NOMO-1 (cell line): ENCODE results near the gene RLN3.
"Not testable (repeated sequence)": the region's sequence is repeated elsewhere in the genome, so short reads cannot be mapped to it uniquely, and the experiment has no call there.

Experiments
- DNase-seq, 2 experiments: peaks; one replicate each; lab custom pipeline; 2025; ENCODE audit not compliant: unreplicated experiment in 2 of 2; lab: John Stamatoyannopoulos, UW

The RLN3 gene

DNA sequence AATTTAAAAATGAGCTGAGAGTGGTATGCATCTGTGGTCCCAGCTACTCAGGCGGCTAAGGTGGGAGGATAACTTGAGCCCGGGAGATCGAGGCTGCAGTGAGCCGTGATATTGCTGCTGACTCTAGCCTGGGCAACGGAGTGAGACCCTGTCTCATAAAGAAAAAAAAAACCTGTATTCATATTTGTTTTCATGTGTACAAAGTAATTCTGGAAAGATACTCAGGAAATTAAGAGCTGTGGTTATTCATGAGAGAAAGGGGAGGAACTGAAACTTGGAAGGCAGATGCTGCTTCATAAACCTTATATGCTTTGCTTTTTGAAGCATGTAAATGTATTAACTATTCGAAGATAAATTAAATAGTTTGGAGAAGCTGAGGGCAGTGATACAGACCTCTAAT lies 8.8 kb upstream of the RLN3 start:
- DNase-seq, result peak; percentile 14 to 60

- DNase-seq, result not testable (repeated sequence)
Observed at GRCh38 chr19:14019739-14020138, 8.2 kb upstream of the RLN3 start.

DNA sequence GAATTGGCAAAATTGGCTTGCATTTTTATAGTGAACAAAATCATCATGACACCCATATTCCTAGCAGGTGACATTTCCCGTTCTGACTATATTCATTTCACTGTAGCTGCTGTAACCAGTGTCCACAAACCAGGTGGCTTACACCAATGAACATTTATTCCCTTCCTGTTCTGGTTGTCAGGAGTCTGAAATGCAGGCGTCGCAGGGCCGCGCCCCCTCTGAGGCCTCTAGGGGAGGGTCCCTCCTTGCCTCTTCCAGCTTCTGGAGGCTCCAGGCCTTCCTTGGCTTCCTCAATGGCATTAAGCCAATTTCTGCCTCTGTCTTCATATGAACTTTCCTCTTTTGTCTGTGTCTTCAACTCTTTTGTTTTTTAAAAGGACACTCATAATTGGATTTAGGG lies 6.5 kb upstream of the RLN3 start:
- DNase-seq, result no peak

DNA sequence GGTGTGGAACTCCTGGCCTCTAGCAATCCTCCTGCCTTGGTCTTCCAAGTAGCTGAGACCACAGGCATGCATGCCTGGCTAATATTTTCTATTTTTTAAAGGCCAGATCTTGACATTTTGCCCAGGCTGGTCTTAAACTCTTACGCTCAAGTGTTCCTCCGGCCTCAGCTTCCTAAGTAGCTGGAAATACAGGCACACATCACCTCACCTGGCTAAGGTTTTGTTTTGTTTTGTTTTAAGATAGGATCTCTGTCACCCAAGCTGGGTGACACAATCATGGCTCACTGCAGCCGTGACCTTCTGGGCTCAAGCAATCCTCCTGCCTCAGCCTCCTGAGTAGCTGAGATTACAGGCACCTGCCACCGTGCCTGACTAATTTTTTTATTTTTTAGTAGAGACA lies 5.5 kb upstream of the RLN3 start:
- no peak for DNase-seq

GRCh38 chr19:14023404-14024235 lies 4.3 kb upstream of the RLN3 start:
- peak; percentile 61 to 75 for DNase-seq

DNA sequence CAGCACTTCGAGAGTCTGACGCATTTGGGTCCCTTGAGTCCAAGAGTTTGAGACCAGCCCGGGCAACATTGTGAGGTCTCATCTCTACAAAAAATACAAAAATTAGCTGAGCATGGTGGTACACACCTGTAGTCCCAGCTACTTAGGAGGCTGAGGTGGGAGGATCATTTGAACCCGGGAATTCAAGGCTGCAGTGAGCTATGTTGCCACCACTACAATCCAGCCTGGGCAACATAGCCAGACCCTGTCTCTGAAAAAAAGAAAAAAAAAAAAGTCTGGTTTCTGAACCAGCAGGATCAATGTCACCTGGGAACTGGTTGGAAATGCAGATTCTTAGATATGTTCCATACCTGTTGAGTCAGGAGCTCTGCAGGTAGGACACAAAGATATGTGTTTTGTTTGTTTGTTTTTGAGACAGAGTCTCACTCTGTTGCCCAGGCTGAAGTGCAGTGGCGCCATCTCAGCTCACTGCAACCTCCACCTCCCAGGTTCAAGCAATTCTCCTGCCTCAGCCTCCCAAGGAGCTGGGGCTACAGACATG lies 1.2 kb upstream of the RLN3 start:
- DNase-seq, result not testable (repeated sequence)

DNA sequence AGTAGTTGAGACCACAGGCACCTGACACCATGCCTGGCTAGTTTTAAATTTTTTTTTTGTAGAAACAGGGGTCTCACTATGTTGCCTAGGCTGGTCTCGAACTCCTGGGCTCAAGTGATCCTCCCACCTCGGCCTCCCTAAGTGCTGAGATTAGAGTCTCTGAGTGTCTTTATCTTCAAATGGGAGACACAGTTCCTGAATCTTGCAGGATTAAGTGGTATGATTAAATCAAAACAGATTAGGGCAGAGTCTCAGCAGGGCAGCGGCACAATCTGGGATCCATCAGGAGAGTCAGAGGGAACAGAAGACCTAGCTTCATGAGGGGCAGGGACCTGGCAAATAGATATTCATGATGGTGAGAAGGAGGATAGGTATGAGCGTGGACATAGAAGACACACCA lies 953 bp downstream of the RLN3 start:
- no peak for DNase-seq

DNA sequence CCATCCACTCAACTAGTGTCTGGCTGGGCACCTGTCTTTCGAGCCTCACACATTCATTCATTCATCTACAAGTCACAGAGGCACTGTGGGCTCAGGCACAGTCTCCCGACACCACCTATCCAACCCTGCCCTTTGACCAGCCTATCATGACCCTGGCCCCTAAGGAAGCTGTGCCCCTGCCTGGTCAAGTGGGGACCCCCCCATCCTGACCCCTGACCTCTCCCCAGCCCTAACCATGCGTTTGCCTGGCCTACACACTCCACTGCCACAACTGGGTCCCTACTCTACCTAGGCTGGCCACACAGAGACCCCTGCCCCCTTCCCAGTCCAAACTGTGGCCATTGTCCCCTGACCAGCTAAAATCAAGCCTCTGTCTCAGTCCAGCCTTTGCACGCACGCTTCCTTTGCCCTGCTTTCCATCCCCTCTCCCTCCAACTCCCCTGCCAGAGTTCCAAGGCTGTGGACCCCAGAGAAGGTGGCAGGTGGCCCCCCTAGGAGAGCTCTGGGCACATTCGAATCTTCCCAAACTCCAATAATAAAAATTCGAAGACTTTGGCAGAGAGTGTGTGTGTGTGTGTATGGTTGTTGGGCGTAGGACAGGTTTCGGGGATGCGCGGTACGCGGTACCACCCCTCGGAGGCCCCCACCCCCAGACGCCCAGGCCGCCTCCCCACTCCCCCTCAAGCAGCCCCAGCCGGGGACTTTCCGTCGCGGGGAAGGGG lies 3.2 kb downstream of the RLN3 start:
- no peak for DNase-seq

DNA sequence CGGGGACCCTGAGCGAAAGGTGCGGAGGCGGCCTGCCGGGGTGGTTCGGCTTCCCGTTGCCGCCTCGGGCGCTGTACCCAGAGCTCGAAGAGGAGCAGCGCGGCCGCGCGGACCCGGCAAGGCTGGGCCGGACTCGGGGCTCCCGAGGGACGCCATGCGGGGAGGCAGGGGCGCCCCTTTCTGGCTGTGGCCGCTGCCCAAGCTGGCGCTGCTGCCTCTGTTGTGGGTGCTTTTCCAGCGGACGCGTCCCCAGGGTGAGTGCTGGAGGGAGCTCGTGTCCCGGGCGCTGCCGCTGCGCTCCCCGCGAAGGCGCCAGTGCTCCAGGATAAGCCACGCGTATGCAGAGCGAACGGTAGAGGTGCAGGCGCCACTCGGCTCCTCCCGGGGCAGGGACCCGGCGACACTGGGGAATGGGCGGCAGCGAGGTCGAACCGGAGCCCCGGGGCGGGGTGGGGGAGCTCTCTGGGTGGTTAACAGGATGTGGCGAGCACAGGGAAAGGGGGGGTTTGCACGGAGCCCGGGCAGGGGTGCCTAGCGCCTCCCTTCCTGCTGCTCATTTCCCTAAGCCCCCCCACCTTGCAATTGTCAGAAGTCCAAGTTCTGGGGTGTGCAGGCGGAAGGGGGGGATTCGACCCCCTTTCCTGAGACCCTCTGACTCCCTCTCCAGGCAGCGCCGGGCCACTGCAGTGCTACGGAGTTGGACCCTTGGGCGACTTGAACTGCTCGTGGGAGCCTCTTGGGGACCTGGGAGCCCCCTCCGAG lies 4.0 kb downstream of the RLN3 start, which contains the start of gene IL27RA:
IL27RA (plus strand) TSS at position 44 of the 762 bp plus-strand sequence; CDS start at position 155, 111 bp downstream.
- peak; percentile 54 to 74 for DNase-seq

GRCh38 chr19:14033946-14034345 lies 6.0 kb downstream of the RLN3 start:
- DNase-seq, result no peak

GRCh38 chr19:14035159-14035558 lies 7.2 kb downstream of the RLN3 start:
- DNase-seq, result not testable (repeated sequence)

- no peak for DNase-seq
Observed at GRCh38 chr19:14035706-14036105, 7.8 kb downstream of the RLN3 start.

DNA sequence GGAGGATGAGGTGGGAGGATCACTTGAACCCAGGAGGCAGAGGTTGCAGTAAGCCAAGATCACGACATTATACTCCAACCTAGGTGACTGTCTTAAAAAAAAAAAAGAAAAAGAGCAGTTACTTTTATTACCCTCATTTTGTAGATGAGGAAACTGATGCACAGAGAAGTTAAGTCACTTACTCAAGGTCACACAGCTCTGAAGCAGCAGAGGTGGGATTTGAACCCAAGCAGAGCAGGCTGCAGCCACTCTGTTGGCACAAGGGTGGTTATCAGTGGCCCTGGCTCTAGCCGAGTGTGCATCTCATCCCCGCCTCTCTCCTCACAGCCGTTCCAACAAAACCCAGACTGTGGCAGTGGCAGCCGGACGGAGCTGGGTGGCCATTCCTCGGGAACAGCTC lies 11.2 kb downstream of the RLN3 start:
- no peak for DNase-seq

- DNase-seq, result peak in 1 of 2 experiments; percentile 37
Observed at GRCh38 chr19:14042659-14043608, 15.0 kb downstream of the RLN3 start.

DNA sequence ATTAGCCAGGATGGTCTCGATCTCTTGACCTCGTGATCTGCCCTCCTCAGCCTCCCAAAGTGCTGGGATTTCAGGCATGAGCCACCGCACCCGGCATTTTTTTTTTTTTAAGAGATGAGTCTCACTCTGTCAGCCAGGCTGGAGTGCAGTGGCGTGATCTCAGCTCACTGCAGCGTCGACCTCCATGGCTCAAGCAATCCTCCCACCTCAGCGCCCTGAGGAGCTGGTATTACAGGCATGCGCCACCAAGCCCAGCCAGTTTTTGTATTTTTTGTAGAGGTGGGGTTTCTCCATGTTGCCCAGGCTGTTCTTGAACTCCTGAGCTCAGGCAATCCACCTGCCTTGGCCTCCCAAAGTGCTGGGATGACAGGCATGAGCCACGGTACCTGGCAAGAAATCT lies 19.9 kb downstream of the RLN3 start:
- DNase-seq, result not testable (repeated sequence)

- peak; percentile 20 to 64 for DNase-seq
Observed at GRCh38 chr19:14048443-14049153, 20.6 kb downstream of the RLN3 start.

- no peak for DNase-seq
Observed at GRCh38 chr19:14050512-14050911, 22.6 kb downstream of the RLN3 start.

GRCh38 chr19:14050961-14051360 lies 23.0 kb downstream of the RLN3 start:
- DNase-seq, result not testable (repeated sequence)

DNA sequence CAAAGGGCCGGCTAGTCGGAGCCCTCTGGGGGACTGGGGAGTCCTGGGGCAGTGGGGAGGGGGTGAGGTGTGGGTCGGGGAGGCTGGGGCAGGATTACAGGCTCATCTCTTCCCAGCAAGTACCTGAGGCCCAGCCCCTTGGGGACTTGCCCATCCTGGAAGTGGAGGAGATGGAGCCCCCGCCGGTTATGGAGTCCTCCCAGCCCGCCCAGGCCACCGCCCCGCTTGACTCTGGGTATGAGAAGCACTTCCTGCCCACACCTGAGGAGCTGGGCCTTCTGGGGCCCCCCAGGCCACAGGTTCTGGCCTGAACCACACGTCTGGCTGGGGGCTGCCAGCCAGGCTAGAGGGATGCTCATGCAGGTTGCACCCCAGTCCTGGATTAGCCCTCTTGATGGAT lies 24.0 kb downstream of the RLN3 start:
- DNase-seq, result no peak
